Liver (tissue), 9 donors: Measurements from ENCODE around the gene RBM46. TPM values are rescaled to one million over a fixed set of nuclear protein-coding genes. Genes with fewer than 3 reads are reported as not detected.

Experiments
- DNase-seq: peaks from one replicate; pipeline ENCODE4 v3.0.0-alpha.2; 2017; ENCODE audit warnings: low spot score
- H3K27ac ChIP-seq, 2 donors: one replicate each; pipeline ENCODE4 v1.7.0; 2013; ENCODE audit warnings: inconsistent platforms in 2 of 2, low read length in 2 of 2, control low read depth in 1 of 2, low read depth in 1 of 2, mild to moderate bottlenecking in 1 of 2
- H3K27me3 ChIP-seq, 4 donors: one replicate each; pipeline versions ENCODE4 v1.6.1 to v1.7.0; 2013; ENCODE audit warnings: low read length in 3 of 4, inconsistent platforms in 1 of 4, mild to moderate bottlenecking in 1 of 4, moderate library complexity in 1 of 4; ENCODE audit not compliant: control insufficient read depth in 4 of 4, insufficient read depth in 4 of 4
- H3K36me3 ChIP-seq, 4 donors: one replicate each; pipeline versions ENCODE4 v1.6.1 to v1.7.0; 2013; ENCODE audit warnings: low read length in 3 of 4, mild to moderate bottlenecking in 3 of 4, low read depth in 1 of 4, moderate library complexity in 1 of 4; ENCODE audit not compliant: control insufficient read depth in 4 of 4, insufficient read depth in 3 of 4
- H3K4me1 ChIP-seq, 4 donors: one replicate each; pipeline versions ENCODE4 v1.6.1 to v1.7.0; 2013; ENCODE audit warnings: low read length in 3 of 4, mild to moderate bottlenecking in 3 of 4, moderate library complexity in 1 of 4; ENCODE audit not compliant: control insufficient read depth in 4 of 4, insufficient read depth in 4 of 4
- H3K4me3 ChIP-seq, 3 donors: one replicate each; pipeline versions ENCODE4 v1.6.1 to v1.7.0; 2013; ENCODE audit warnings: low read length in 3 of 3, control low read depth in 1 of 3, low read depth in 1 of 3, mild to moderate bottlenecking in 1 of 3
- H3K9ac ChIP-seq, 2 donors: one replicate each; pipeline ENCODE4 v1.7.0; 2013; ENCODE audit warnings: low read length in 2 of 2, mild to moderate bottlenecking in 2 of 2, moderate library complexity in 2 of 2, control low read depth in 1 of 2, low read depth in 1 of 2
- H3K9me3 ChIP-seq, 4 donors: one replicate each; pipeline versions ENCODE4 v1.6.1 to v1.7.0; 2013; ENCODE audit warnings: low read length in 3 of 4; ENCODE audit not compliant: control insufficient read depth in 4 of 4
- ATF3 ChIP-seq: IDR thresholded peaks from 2 replicates; pipeline ENCODE4 v1.6.1; 2016; ENCODE audit warnings: antibody characterized with exemption
- CTCF ChIP-seq: fragments of 150-350 bp; IDR thresholded peaks from 2 replicates; pipeline ENCODE4 v1.5.1; 2017; ENCODE audit warnings: improper control_type of control experiment, low read depth, low read length; ENCODE audit not compliant: missing input control
- EGR1 ChIP-seq, 2 donors: IDR thresholded peaks; 2 replicates each; pipeline ENCODE4 v1.6.1; 2016 to 2018; ENCODE audit warnings: antibody characterized with exemption in 2 of 2, low read depth in 2 of 2
- FOXA1 ChIP-seq: IDR thresholded peaks from 2 replicates; pipeline ENCODE4 v1.6.1; 2016; ENCODE audit warnings: antibody characterized with exemption
- FOXA2 ChIP-seq: IDR thresholded peaks from 2 replicates; pipeline ENCODE4 v1.6.1; 2016; ENCODE audit warnings: antibody characterized with exemption
- GABPA ChIP-seq, 2 donors: IDR thresholded peaks in 1 of 2; conservative IDR thresholded peaks in 1 of 2; 2 replicates each; pipeline ENCODE4 v1.6.1; 2016; ENCODE audit warnings: antibody characterized with exemption in 2 of 2, mild to moderate bottlenecking in 1 of 2, moderate library complexity in 1 of 2
- HNF4A ChIP-seq, 2 donors: conservative IDR thresholded peaks; 2 replicates each; pipeline ENCODE4 v1.6.1; 2016; ENCODE audit warnings: antibody characterized with exemption in 2 of 2, mild to moderate bottlenecking in 2 of 2
- JUND ChIP-seq, 2 donors: IDR thresholded peaks; 2 replicates each; pipeline ENCODE4 v1.6.1; 2016; ENCODE audit warnings: antibody characterized with exemption in 2 of 2
- NR2F2 ChIP-seq: IDR thresholded peaks from 2 replicates; pipeline ENCODE4 v1.6.1; 2016; ENCODE audit warnings: antibody characterized with exemption
- RAD21 ChIP-seq, 2 donors: IDR thresholded peaks; 2 replicates each; pipeline ENCODE4 v1.6.1; 2016; ENCODE audit warnings: antibody characterized with exemption in 2 of 2, mild to moderate bottlenecking in 2 of 2
- SP1 ChIP-seq: IDR thresholded peaks from 2 replicates; pipeline ENCODE4 v1.6.1; 2018; ENCODE audit warnings: antibody characterized with exemption, mild to moderate bottlenecking
- YY1 ChIP-seq: IDR thresholded peaks from 2 replicates; pipeline ENCODE4 v1.6.1; 2016; ENCODE audit warnings: antibody characterized with exemption, mild to moderate bottlenecking
- ZBTB33 ChIP-seq: IDR thresholded peaks from 2 replicates; pipeline ENCODE4 v1.6.1; 2016; ENCODE audit warnings: antibody characterized with exemption
- WGBS: extraction: QIAGEN DNeasy Blood & Tissue Kit; methylation state at CpG from one replicate; pipeline ENCODE4 v1.1.7; 2013; 5-methylcytosine and 5-hydroxymethylcytosine counted together
- polyA plus RNA-seq, 2 donors: library from polyadenylated mRNA; stranded (reverse) in 1 of 2; unstranded in 1 of 2; fragments of 200-250 nt in 1 of 2; fragments of >200 nt in 1 of 2; fragmentation: Nextera tagmentation in 1 of 2; extraction: Ambion mirVana in 1 of 2; gene quantifications; one replicate each; pipeline versions ENCODE4 v1.2.1 to v1.2.3, GENCODE V29; 2013 to 2015
- total RNA-seq, 2 donors: library from RNA; depleted of rRNA; stranded (reverse); fragments of >200 nt; gene quantifications; one replicate each; pipeline ENCODE4 v1.2.3, GENCODE V29; 2014
- TF ChIP-seq, protein P1 (sequence below): IDR thresholded peaks from 2 replicates; pipeline ENCODE4 v1.6.1; 2016; ENCODE audit warnings: antibody characterized with exemption
- donor health status: healthy.
- donor health status: healthy.
- donor health status: healthy.
- donor health status: healthy.
- donor health status: healthy.

RBM46 gene
- total and polyA plus RNA-seq, 4 donors = 0.03 to 0.24 (median 0.08) TPM; not detected in 1

GRCh38 chr4:154807042-154807630 lies 26.1 kb downstream of the RBM46 start:
- Histone ChIP-seq H3K27ac (no peak overlapping the region), H3K4me3 (no peak overlapping the region), H3K4me1 (no peaks in the 10 kb centered on the region), H3K27me3 (peaks cover 0 to 3% (median 0%) of the 10 kb centered on the region in 4 donors), H3K9me3 (no peaks in the 10 kb centered on the region), H3K9ac (no peak overlapping the region), H3K36me3 (no peaks in the 10 kb centered on the region)
- WGBS = 26% methylated on average over 3 of the region's 3 CpGs
- DNase-seq = no peak
- TF ChIP-seq JUND (IDR thresholded peaks at IDR 0.05) (no peak), SP1 (no peak), HNF4A (conservative IDR thresholded peaks at IDR 0.05) (no peak), CTCF (peak; percentile 59), NR2F2 (no peak), RAD21 (IDR thresholded peaks at IDR 0.05) (peak; percentile 75 to 79), ZBTB33 (no peak), FOXA1 (no peak), YY1 (no peak), EGR1 (IDR thresholded peaks at IDR 0.05; ENCODE audit: low read depth in 2 of 2) (no peak), ATF3 (no peak)
- TF ChIP-seq, protein P1, sequence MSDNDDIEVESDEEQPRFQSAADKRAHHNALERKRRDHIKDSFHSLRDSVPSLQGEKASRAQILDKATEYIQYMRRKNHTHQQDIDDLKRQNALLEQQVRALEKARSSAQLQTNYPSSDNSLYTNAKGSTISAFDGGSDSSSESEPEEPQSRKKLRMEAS = no peak

DNA sequence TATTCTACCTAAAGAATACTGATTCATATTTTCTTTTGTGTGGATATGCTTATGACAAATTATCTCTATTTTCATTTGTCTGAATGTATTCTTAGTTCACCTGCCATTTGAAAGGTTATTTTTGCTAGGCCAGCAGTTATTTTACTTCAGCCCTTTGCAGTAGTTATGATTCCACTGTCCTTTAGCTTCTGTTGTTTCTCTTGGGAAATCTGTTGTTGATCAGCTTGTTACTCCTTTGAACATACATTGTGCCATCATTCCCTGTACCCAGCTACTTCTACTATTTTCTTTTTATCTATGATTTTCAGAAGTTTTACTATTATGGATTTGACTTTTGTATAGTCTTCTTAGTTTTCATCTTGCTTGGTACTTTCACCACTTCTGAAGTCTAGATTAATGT lies 37.2 kb downstream of the RBM46 start:
- H3K27ac ChIP-seq = no peak overlapping the region
- H3K4me1 ChIP-seq = no peaks in the 10 kb centered on the region
- H3K9me3 ChIP-seq = peaks cover 0 to 4% (median 0%) of the 10 kb centered on the region in 4 donors
- no peak for DNase-seq
- H3K36me3 ChIP-seq = no peaks in the 10 kb centered on the region
- no peak overlapping the region for H3K4me3 ChIP-seq
- H3K27me3 ChIP-seq = peaks cover 0 to 12% (median 2%) of the 10 kb centered on the region in 4 donors
- TF ChIP-seq GABPA (IDR thresholded peaks at IDR 0.05 in 1 of 2, conservative IDR thresholded peaks at IDR 0.05 in 1 of 2) = no peak
- H3K9ac ChIP-seq = no peak overlapping the region

DNA sequence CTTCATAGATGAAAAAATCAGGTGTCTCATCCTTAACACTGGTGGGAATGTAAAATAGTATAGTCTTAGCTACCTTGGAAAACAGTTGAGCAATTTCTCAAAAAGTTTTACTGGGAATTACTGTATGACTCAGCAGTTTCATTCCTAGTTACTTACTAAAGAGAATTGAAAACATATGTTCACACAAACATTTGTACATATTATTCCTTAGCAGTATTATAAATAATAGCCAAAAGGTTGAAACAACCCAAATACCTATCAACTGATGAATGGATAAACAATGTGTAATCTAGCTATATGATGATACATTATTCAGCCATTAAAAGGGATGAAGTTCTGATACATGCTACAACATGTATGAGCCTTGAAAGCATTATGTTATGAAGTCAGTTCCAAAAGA lies 41.7 kb downstream of the RBM46 start:
- no peak for DNase-seq
- TF ChIP-seq SP1 (no peak), YY1 (no peak), EGR1 (IDR thresholded peaks at IDR 0.05; ENCODE audit: low read depth in 2 of 2) (no peak), GABPA (IDR thresholded peaks at IDR 0.05 in 1 of 2, conservative IDR thresholded peaks at IDR 0.05 in 1 of 2) (no peak), JUND (IDR thresholded peaks at IDR 0.05) (no peak), FOXA2 (no peak), FOXA1 (no peak)
- Histone ChIP-seq H3K4me3 (no peak overlapping the region), H3K9me3 (peaks cover 0 to 4% (median 0%) of the 10 kb centered on the region in 4 donors), H3K36me3 (no peaks in the 10 kb centered on the region), H3K27me3 (peaks cover 0 to 14% (median 2%) of the 10 kb centered on the region in 4 donors), H3K9ac (no peak overlapping the region), H3K27ac (no peak overlapping the region), H3K4me1 (no peaks in the 10 kb centered on the region)
